A673 (cell line): ENCODE data around the gene FAM184B. TPM values are rescaled to one million over a fixed set of nuclear protein-coding genes. Genes with fewer than 3 reads are reported as not detected.

Source experiments
- BruUV-seq: library from RNA; stranded (reverse); fragments of 400-500 nt; replicated peaks from 2 replicates; lab custom pipeline; 2021; lab: Mats Ljungman, UMichigan
- CTCF ChIA-PET: fragments of 300-600 bp; sonication (Branson Sonifier 250); formaldehyde crosslinking; loops from one replicate; lab custom pipeline; 2022; ENCODE audit warnings: antibody characterized with exemption; lab: Charles Lee
- POLR2A ChIA-PET: fragments of 300-600 bp; sonication (Branson Sonifier 250); formaldehyde crosslinking; loops from one replicate; lab custom pipeline; 2022; ENCODE audit warnings: antibody characterized with exemption; ENCODE audit not compliant: low non-redundant PET; lab: Charles Lee
- DNase-seq: peaks from one replicate; pipeline ENCODE4 v3.0.0-alpha.2; 2015; ENCODE audit warnings: low spot score
- H3K27ac ChIP-seq: fragments of 200-600 bp; sonication (generic); 2 replicates; pipeline ENCODE4 v1.5.1; 2016; ENCODE audit warnings: mixed run types, low read depth, mild to moderate bottlenecking, mixed read lengths, antibody characterized with exemption, low read length; ENCODE audit not compliant: poor library complexity, severe bottlenecking
- H3K27me3 ChIP-seq: fragments of 200-600 bp; sonication (generic); replicated peaks from 2 replicates; pipeline ENCODE4 v1.6.1; 2017; ENCODE audit warnings: mixed run types, low read depth, mild to moderate bottlenecking, mixed read lengths, antibody characterized with exemption, low read length; ENCODE audit not compliant: insufficient read depth, poor library complexity
- H3K36me3 ChIP-seq: fragments of 200-600 bp; sonication (generic); 2 replicates; pipeline ENCODE4 v1.6.1; 2016; ENCODE audit warnings: mixed run types, mild to moderate bottlenecking, mixed read lengths, antibody characterized with exemption, low read length; ENCODE audit not compliant: insufficient read depth, poor library complexity, severe bottlenecking
- H3K4me1 ChIP-seq: fragments of 200-600 bp; sonication (generic); 2 replicates; pipeline ENCODE4 v1.6.1; 2017; ENCODE audit warnings: mixed run types, mild to moderate bottlenecking, mixed read lengths, antibody characterized with exemption, low read length; ENCODE audit not compliant: insufficient read depth, poor library complexity, severe bottlenecking
- H3K4me3 ChIP-seq: fragments of 200-600 bp; sonication (generic); 2 replicates; pipeline ENCODE4 v1.5.1; 2016; ENCODE audit warnings: low read depth, mixed run types, mild to moderate bottlenecking, mixed read lengths, low read length; ENCODE audit not compliant: poor library complexity, severe bottlenecking
- H3K9me3 ChIP-seq: fragments of 200-600 bp; sonication (generic); 2 replicates; pipeline ENCODE4 v1.6.1; 2016; ENCODE audit warnings: mixed run types, low read depth, mild to moderate bottlenecking, mixed read lengths, antibody characterized with exemption, low read length; ENCODE audit not compliant: poor library complexity, severe bottlenecking
- CTCF ChIP-seq: fragments of 300-800, 200-600 bp; sonication (generic); conservative IDR thresholded peaks from 2 replicates; pipeline ENCODE4 v1.5.1; 2017; ENCODE audit warnings: low read depth, mild to moderate bottlenecking, antibody characterized with exemption, low read length, moderate library complexity, mixed read lengths
- EZH2 ChIP-seq: fragments of 200-600 bp; sonication (generic); IDR thresholded peaks from 2 replicates; pipeline ENCODE4 v1.6.1; 2017; ENCODE audit warnings: borderline replicate concordance, low read depth, mild to moderate bottlenecking, mixed read lengths, antibody characterized with exemption, low read length; ENCODE audit not compliant: poor library complexity, severe bottlenecking
- intact Hi-C: fragments of 100-400 bp; cut with micrococcal nuclease; formaldehyde crosslinking; loops from one replicate; pipeline ENCODE4 v1.10.0; 2022; ENCODE audit not compliant: unreplicated experiment
- total RNA-seq: library from RNA; stranded (reverse); gene quantifications from 2 replicates; pipeline ENCODE4 v1.2.3, GENCODE V29; 2021

FAM184B gene
- total RNA-seq, 1 experiment from 2014 or later = 0.26 TPM

GRCh38 chr4:17757621-17758020, 23.8 kb downstream of the FAM184B start:
- H3K4me3 ChIP-seq = no peak overlapping the region
- no peak for TF ChIP-seq CTCF
- TF ChIP-seq EZH2 = no peak
- no peak overlapping the region for H3K27ac ChIP-seq
- ChIA-PET CTCF (no interaction called here), POLR2A (no interaction called here)
- H3K9me3 ChIP-seq = no peaks in the 10 kb centered on the region
- no peaks in the 10 kb centered on the region for H3K4me1 ChIP-seq
- no peaks in the 10 kb centered on the region for H3K27me3 ChIP-seq
- BruUV-seq = no TSS peak
- intact Hi-C loops = no loop called here
- no peaks in the 10 kb centered on the region for H3K36me3 ChIP-seq
- no peak for DNase-seq

GRCh38 chr4:17753646-17754045, 27.8 kb downstream of the FAM184B start:
- Histone ChIP-seq H3K27ac (no peak overlapping the region), H3K4me3 (no peak overlapping the region), H3K36me3 (no peaks in the 10 kb centered on the region), H3K27me3 (no peaks in the 10 kb centered on the region), H3K9me3 (no peaks in the 10 kb centered on the region), H3K4me1 (no peaks in the 10 kb centered on the region)
- CTCF ChIA-PET = no interaction called here
- BruUV-seq = no TSS peak
- DNase-seq = no peak
- TF ChIP-seq EZH2 (no peak), CTCF (no peak)
- intact Hi-C loops = no loop called here
- POLR2A ChIA-PET = no interaction called here

- Histone ChIP-seq H3K27ac (no peak overlapping the region), H3K36me3 (no peaks in the 10 kb centered on the region), H3K4me1 (no peaks in the 10 kb centered on the region), H3K4me3 (no peak overlapping the region), H3K27me3 (no peaks in the 10 kb centered on the region), H3K9me3 (no peaks in the 10 kb centered on the region)
- no TSS peak for BruUV-seq
- CTCF ChIA-PET = no interaction called here
- DNase-seq = no peak
- POLR2A ChIA-PET = no interaction called here
- intact Hi-C loops = no loop called here
- no peak for TF ChIP-seq CTCF
- TF ChIP-seq EZH2 = no peak
These were observed 40.7 kb downstream of the FAM184B start for GRCh38 chr4:17740702-17741101.
